Mesenchymal stem cell (in vitro differentiated cells and primary cell): ENCODE measurements around the gene AIM2.

ENCODE experiments used
- DNase-seq: peaks from one replicate; pipeline ENCODE4 v3.0.0-alpha.2; 2013
- H2AFZ ChIP-seq: one replicate; pipeline ENCODE4 v1.6.1; 2013; ENCODE audit warnings: low read depth, mild to moderate bottlenecking, control low read depth, inconsistent platforms, low read length, moderate library complexity
- H2AK5ac ChIP-seq: 2 replicates; pipeline ENCODE4 v1.6.1; 2013; ENCODE audit warnings: low read length, moderate library complexity, mild to moderate bottlenecking, inconsistent platforms; ENCODE audit not compliant: severe bottlenecking
- H2BK120ac ChIP-seq: one replicate; pipeline ENCODE4 v1.6.1; 2013; ENCODE audit warnings: low read depth, mild to moderate bottlenecking, inconsistent platforms, low read length, moderate library complexity
- H2BK12ac ChIP-seq, 2 experiments: one replicate each; pipeline ENCODE4 v1.6.1; 2013; ENCODE audit warnings: inconsistent platforms in 2 of 2, low read length in 2 of 2, mild to moderate bottlenecking in 2 of 2, moderate library complexity in 2 of 2, control low read depth in 1 of 2
- H2BK15ac ChIP-seq: one replicate; pipeline ENCODE4 v1.6.1; 2013; ENCODE audit warnings: mild to moderate bottlenecking, low read depth, inconsistent platforms; ENCODE audit not compliant: poor library complexity, severe bottlenecking
- H2BK5ac ChIP-seq: 2 replicates; pipeline ENCODE4 v1.6.1; 2013; ENCODE audit warnings: low read depth, mild to moderate bottlenecking, low read length, control low read depth, inconsistent platforms; ENCODE audit not compliant: poor library complexity, severe bottlenecking
- H3K14ac ChIP-seq, 2 experiments: one replicate each; pipeline ENCODE4 v1.6.1; 2013; ENCODE audit warnings: inconsistent platforms in 2 of 2, low read length in 2 of 2, control low read depth in 1 of 2, mild to moderate bottlenecking in 1 of 2, moderate library complexity in 1 of 2
- H3K18ac ChIP-seq, 2 experiments: one replicate each; pipeline ENCODE4 v1.6.1; 2013; ENCODE audit warnings: inconsistent platforms in 2 of 2, low read length in 2 of 2, control low read depth in 1 of 2, low read depth in 1 of 2, mild to moderate bottlenecking in 1 of 2
- H3K23ac ChIP-seq, 2 experiments: one replicate each; pipeline ENCODE4 v1.6.1; 2013; ENCODE audit warnings: inconsistent platforms in 2 of 2, low read length in 2 of 2, mild to moderate bottlenecking in 2 of 2, moderate library complexity in 2 of 2, control low read depth in 1 of 2
- H3K27ac ChIP-seq: 2 replicates; pipeline ENCODE4 v1.5.1; 2013; ENCODE audit warnings: mild to moderate bottlenecking, moderate library complexity, low read length, control low read depth, inconsistent platforms; ENCODE audit not compliant: poor library complexity, severe bottlenecking
- H3K27me3 ChIP-seq, 2 experiments: 2 replicates each; pipeline versions ENCODE4 v1.6.1 to v1.7.0; 2013; ENCODE audit warnings: low read length in 2 of 2, mild to moderate bottlenecking in 2 of 2, moderate library complexity in 2 of 2, control low read depth in 1 of 2, inconsistent platforms in 1 of 2; ENCODE audit not compliant: control insufficient read depth in 1 of 2, insufficient read depth in 1 of 2
- H3K36me3 ChIP-seq, 2 experiments: 2 replicates each; pipeline versions ENCODE4 v1.6.1 to v1.7.0; 2013; ENCODE audit warnings: low read length in 2 of 2, control low read depth in 1 of 2, inconsistent platforms in 1 of 2, low read depth in 1 of 2, mild to moderate bottlenecking in 1 of 2; ENCODE audit not compliant: insufficient read depth in 2 of 2, control insufficient read depth in 1 of 2
- H3K4ac ChIP-seq, 2 experiments: one replicate each; pipeline ENCODE4 v1.6.1; 2013; ENCODE audit warnings: inconsistent platforms in 2 of 2, low read length in 2 of 2, mild to moderate bottlenecking in 2 of 2, moderate library complexity in 2 of 2, control low read depth in 1 of 2, low read depth in 1 of 2
- H3K4me1 ChIP-seq: 2 replicates; pipeline ENCODE4 v1.6.1; 2013; ENCODE audit warnings: low read depth, low read length, control low read depth; ENCODE audit not compliant: control insufficient read depth, insufficient read depth
- H3K4me2 ChIP-seq: 2 replicates; pipeline ENCODE4 v1.6.1; 2013; ENCODE audit warnings: low read length, mild to moderate bottlenecking, inconsistent platforms; ENCODE audit not compliant: poor library complexity, severe bottlenecking
- H3K4me3 ChIP-seq, 2 experiments: 2 replicates each; pipeline versions ENCODE4 v1.5.1 to v1.7.0; 2013; ENCODE audit warnings: low read length in 2 of 2, mild to moderate bottlenecking in 2 of 2, control low read depth in 1 of 2, low read depth in 1 of 2; ENCODE audit not compliant: insufficient read depth in 1 of 2
- H3K79me1 ChIP-seq: replicated peaks from 2 replicates; pipeline ENCODE4 v1.6.1; 2013; ENCODE audit warnings: mild to moderate bottlenecking, control low read depth, low read length, inconsistent platforms; ENCODE audit not compliant: poor library complexity, severe bottlenecking
- H3K9ac ChIP-seq: 2 replicates; pipeline ENCODE4 v1.7.0; 2013; ENCODE audit warnings: mild to moderate bottlenecking, low read length, moderate library complexity
- H3K9me3 ChIP-seq: 2 replicates; pipeline ENCODE4 v1.7.0; 2013; ENCODE audit warnings: mild to moderate bottlenecking, low read length; ENCODE audit not compliant: control insufficient read depth
- H4K8ac ChIP-seq: one replicate; pipeline ENCODE4 v1.6.1; 2013; ENCODE audit warnings: inconsistent platforms, mild to moderate bottlenecking, low read length, moderate library complexity
- H4K91ac ChIP-seq: one replicate; pipeline ENCODE4 v1.6.1; 2013; ENCODE audit warnings: mild to moderate bottlenecking, low read length, inconsistent platforms
- WGBS: methylation state at CpG from one replicate; pipeline ENCODE4 v1.1.7; 2013; ENCODE audit warnings: mixed read lengths; 5-methylcytosine and 5-hydroxymethylcytosine counted together

The AIM2 gene

DNA sequence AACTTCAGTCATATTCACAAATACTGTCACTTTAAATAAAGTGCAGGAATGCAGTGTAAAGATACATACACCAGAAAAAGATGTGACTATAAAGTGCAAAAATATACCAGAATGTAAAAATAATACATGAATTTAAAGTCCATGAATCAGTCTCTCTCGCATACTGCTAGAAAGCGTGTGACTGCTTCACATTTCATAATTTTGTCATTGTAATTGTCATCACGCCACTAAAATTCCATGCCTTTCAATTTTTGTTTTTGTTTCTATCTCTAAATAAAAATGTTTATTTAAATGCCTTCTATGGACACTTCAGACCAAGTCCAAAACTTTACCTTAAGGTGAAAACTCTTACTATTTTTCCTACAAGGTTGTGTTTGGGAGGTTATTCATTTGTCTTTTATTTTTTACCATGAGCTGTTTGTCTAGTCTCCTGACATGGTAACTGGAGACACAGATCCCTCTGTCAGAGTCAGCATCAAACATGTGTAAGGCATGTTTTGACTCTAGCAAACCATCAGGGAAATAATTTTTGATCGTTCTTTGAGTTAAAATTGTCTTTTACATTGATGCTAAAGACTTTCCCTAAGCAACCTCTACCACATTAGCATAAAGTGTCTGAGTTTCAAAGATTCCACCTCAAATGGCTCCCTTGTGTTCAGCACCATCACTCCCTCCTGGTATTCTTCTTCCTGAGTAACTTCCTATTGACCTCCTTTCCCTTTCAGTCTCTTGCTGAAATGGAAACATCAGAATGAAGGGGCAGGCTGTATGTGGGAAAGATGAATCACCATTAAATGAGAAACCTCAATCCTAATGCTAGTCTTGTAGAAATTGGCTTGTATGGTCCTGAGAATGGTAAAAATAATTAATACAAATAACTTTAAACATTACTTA is 14.0 kb upstream of the AIM2 start:
- Histone ChIP-seq H2AK5ac (no peak overlapping the region), H3K14ac (no peak overlapping the region), H2BK12ac (no peak overlapping the region), H3K79me1 (no peaks in the 10 kb centered on the region), H2BK15ac (no peak overlapping the region), H3K36me3 (no peaks in the 10 kb centered on the region), H3K4me1 (no peaks in the 10 kb centered on the region), H3K9ac (no peak overlapping the region), H2BK120ac (no peak overlapping the region), H3K4me2 (no peak overlapping the region), H3K27me3 (peaks cover 0 to 4% of the 10 kb centered on the region in 2 experiments), H3K4me3 (no peak overlapping the region), H3K27ac (no peak overlapping the region), H3K23ac (no peak overlapping the region), H4K8ac (no peak overlapping the region), H3K4ac (no peak overlapping the region), H3K9me3 (no peaks in the 10 kb centered on the region), H2BK5ac (no peak overlapping the region), H2AFZ (no peak overlapping the region), H3K18ac (no peak overlapping the region), H4K91ac (no peak overlapping the region)
- 97% methylated on average over 3 of the region's 4 CpGs for WGBS
- peak; percentile 41 for DNase-seq

- Histone ChIP-seq H4K8ac (no peak overlapping the region), H3K18ac (no peak overlapping the region), H3K4me2 (no peak overlapping the region), H3K14ac (no peak overlapping the region), H3K4me3 (no peak overlapping the region), H3K27me3 (peaks cover 0 to 4% of the 10 kb centered on the region in 2 experiments), H3K27ac (no peak overlapping the region), H3K4me1 (no peaks in the 10 kb centered on the region), H2BK5ac (no peak overlapping the region), H2BK120ac (no peak overlapping the region), H2BK12ac (no peak overlapping the region), H3K23ac (no peak overlapping the region), H3K9ac (no peak overlapping the region), H4K91ac (no peak overlapping the region), H2AFZ (no peak overlapping the region), H3K9me3 (no peaks in the 10 kb centered on the region), H2BK15ac (no peak overlapping the region), H3K4ac (no peak overlapping the region), H3K36me3 (no peaks in the 10 kb centered on the region), H3K79me1 (no peaks in the 10 kb centered on the region), H2AK5ac (no peak overlapping the region)
- 85% methylated on average over 3 of the region's 4 CpGs for WGBS
- no peak for DNase-seq
Observed at GRCh38 chr1:159089184-159089791, 12.7 kb upstream of the AIM2 start.

GRCh38 chr1:159088546-159089183 is 12.1 kb upstream of the AIM2 start:
- Histone ChIP-seq H3K4me2 (no peak overlapping the region), H2AK5ac (no peak overlapping the region), H3K4me3 (no peak overlapping the region), H2BK12ac (no peak overlapping the region), H3K27ac (no peak overlapping the region), H4K8ac (no peak overlapping the region), H3K27me3 (peaks cover 0 to 4% of the 10 kb centered on the region in 2 experiments), H3K79me1 (no peaks in the 10 kb centered on the region), H2BK120ac (no peak overlapping the region), H2BK5ac (no peak overlapping the region), H2BK15ac (no peak overlapping the region), H3K4ac (no peak overlapping the region), H2AFZ (no peak overlapping the region), H3K36me3 (no peaks in the 10 kb centered on the region), H3K18ac (no peak overlapping the region), H3K14ac (no peak overlapping the region), H3K4me1 (no peaks in the 10 kb centered on the region), H3K23ac (no peak overlapping the region), H4K91ac (no peak overlapping the region), H3K9me3 (no peaks in the 10 kb centered on the region), H3K9ac (peak overlapping the region; percentile 13)
- WGBS, result 50% methylated on average over 2 of the region's 6 CpGs
- DNase-seq, result no peak

- Histone ChIP-seq H3K4me2 (no peak overlapping the region), H3K18ac (no peak overlapping the region), H3K9ac (no peak overlapping the region), H2BK120ac (no peak overlapping the region), H2AK5ac (no peak overlapping the region), H2BK12ac (no peak overlapping the region), H3K4me3 (no peak overlapping the region), H2AFZ (no peak overlapping the region), H4K91ac (no peak overlapping the region), H3K36me3 (no peaks in the 10 kb centered on the region), H3K79me1 (no peaks in the 10 kb centered on the region), H4K8ac (no peak overlapping the region), H2BK5ac (no peak overlapping the region), H3K14ac (no peak overlapping the region), H3K4ac (peak overlapping the region in 1 of 2 experiments; percentile 20), H3K4me1 (no peaks in the 10 kb centered on the region), H3K27ac (no peak overlapping the region), H3K9me3 (no peaks in the 10 kb centered on the region), H3K23ac (no peak overlapping the region), H2BK15ac (no peak overlapping the region), H3K27me3 (peaks cover 0 to 4% of the 10 kb centered on the region in 2 experiments)
- peak; percentile 43 for DNase-seq
- WGBS, result 46% methylated on average over 2 of the region's 2 CpGs
Observed at GRCh38 chr1:159088050-159088449, 11.5 kb upstream of the AIM2 start.
